ENCODE data around the gene DSEL. TPM values are rescaled to one million over a fixed set of nuclear protein-coding genes. Genes with fewer than 3 reads are reported as not detected.

The DSEL gene
- not detected in 2 replicates for total RNA-seq

GRCh38 chr18:67516539-67517443 is at the start of gene DSEL:
DSEL (minus strand) TSS chr18:67516720; CDS start chr18:67514608, 2,112 bp downstream.
- intact Hi-C loops (cut with micrococcal nuclease): loop anchor here (1.0 to 5.0 kb wide), 4 partner anchors 98 to 1198 kb away; partner anchors contain the start of gene TMX3

GRCh38 chr18:67553437-67553836 is 36.9 kb upstream of the DSEL start:
- intact Hi-C loops (cut with micrococcal nuclease): no loop called here

- intact Hi-C loops (cut with micrococcal nuclease): no loop called here
Observed at GRCh38 chr18:67550872-67551520, 34.5 kb upstream of the DSEL start.

GRCh38 chr18:67549946-67550345 is 33.4 kb upstream of the DSEL start:
- intact Hi-C loops (cut with micrococcal nuclease): no loop called here

- intact Hi-C loops (cut with micrococcal nuclease): no loop called here
Observed at GRCh38 chr18:67545681-67546080, 29.2 kb upstream of the DSEL start.

GRCh38 chr18:67540559-67540958 is 24.0 kb upstream of the DSEL start:
- intact Hi-C loops (cut with micrococcal nuclease): no loop called here

GRCh38 chr18:67531929-67532328 is 15.4 kb upstream of the DSEL start:
- intact Hi-C loops (cut with micrococcal nuclease): no loop called here

GRCh38 chr18:67525328-67526099 is 9.0 kb upstream of the DSEL start:
- intact Hi-C loops (cut with micrococcal nuclease): no loop called here

- intact Hi-C loops (cut with micrococcal nuclease): no loop called here
Observed at GRCh38 chr18:67520351-67520921, 3.9 kb upstream of the DSEL start.

- intact Hi-C loops (cut with micrococcal nuclease): loop anchor here (5.0 kb wide), 2 partner anchors 693 to 1143 kb away; no protein-coding TSS in a partner anchor
Observed at GRCh38 chr18:67519592-67519991, 3.1 kb upstream of the DSEL start.

- intact Hi-C loops (cut with micrococcal nuclease): loop anchor here (5.0 kb wide), 2 partner anchors 694 to 1144 kb away; no protein-coding TSS in a partner anchor
Observed at GRCh38 chr18:67518566-67518965, 2.0 kb upstream of the DSEL start.

- intact Hi-C loops (cut with micrococcal nuclease): loop anchor here (1.0 to 5.0 kb wide), 4 partner anchors 99 to 1197 kb away; partner anchors contain the start of gene TMX3
Observed at GRCh38 chr18:67517444-67517765, 885 bp upstream of the DSEL start.

- intact Hi-C loops (cut with micrococcal nuclease): loop anchor here (2.0 to 5.0 kb wide), 4 partner anchors 297 to 1199 kb away; partner anchors contain the start of gene TMX3
Observed at GRCh38 chr18:67515942-67516538, 480 bp downstream of the DSEL start.

- intact Hi-C loops (cut with micrococcal nuclease): loop anchor here (2.0 to 5.0 kb wide), 3 partner anchors 296 to 1147 kb away; no protein-coding TSS in a partner anchor
Observed at GRCh38 chr18:67514901-67515540, 1.5 kb downstream of the DSEL start.

- intact Hi-C loops (cut with micrococcal nuclease): loop anchor here (2.0 kb wide), 1 partner anchor 296 kb away; no protein-coding TSS in a partner anchor
Observed at GRCh38 chr18:67514465-67514864, 2.1 kb downstream of the DSEL start.

GRCh38 chr18:67513280-67513679 is 3.2 kb downstream of the DSEL start:
- intact Hi-C loops (cut with micrococcal nuclease): no loop called here

- intact Hi-C loops (cut with micrococcal nuclease): no loop called here
Observed at GRCh38 chr18:67511840-67512239, 4.7 kb downstream of the DSEL start.

- intact Hi-C loops (cut with micrococcal nuclease): no loop called here
Observed at GRCh38 chr18:67510831-67511230, 5.7 kb downstream of the DSEL start.

- intact Hi-C loops (cut with micrococcal nuclease): no loop called here
Observed at GRCh38 chr18:67509741-67510391, 6.7 kb downstream of the DSEL start.

- intact Hi-C loops (cut with micrococcal nuclease): no loop called here
Observed at GRCh38 chr18:67508146-67508545, 8.4 kb downstream of the DSEL start.

All from T-helper 1 cell treated with Interleukin-12 subunit alpha and Interleukin-12 subunit beta and Interleukin-4 antibody, amounts not matched to agents 30 ng/mL and 1 ng/mL, for 36 hours (primary cell).